K562 (cell line): ENCODE results near the gene CFAP69. TPM values are rescaled to one million over a fixed set of nuclear protein-coding genes. Genes with fewer than 3 reads are reported as not detected.
A peak's percentile ranks its signal among the peaks of the same experiment; 100 is the strongest.

ENCODE experiments used
- BACH1 ChIP-seq: fragments of 200-800 bp; sonication (Bioruptor generic); IDR thresholded peaks from 2 replicates; pipeline ENCODE4 v1.6.1; 2016; ENCODE audit warnings: missing genetic modification characterization, missing compliant biosample characterization
- BCOR ChIP-seq: fragments of 450-650 bp; IDR thresholded peaks from 2 replicates; pipeline ENCODE4 v1.6.1; 2016
- E2F3 ChIP-seq: fragments of 250-450 bp; sonication (Bioruptor Pico); IDR thresholded peaks from 2 replicates; pipeline ENCODE4 v1.4.0; 2020; ENCODE audit warnings: mild to moderate bottlenecking
- E4F1 ChIP-seq: fragments of 250-450 bp; sonication (Bioruptor Pico); IDR thresholded peaks from 2 replicates; pipeline ENCODE4 v1.5.0; 2021; ENCODE audit warnings: mild to moderate bottlenecking, borderline replicate concordance
- EGR1 ChIP-seq: fragments of 450-650 bp; conservative IDR thresholded peaks from 2 replicates; pipeline ENCODE4 v1.6.1; 2017; ENCODE audit warnings: mild to moderate bottlenecking
- ETV1 ChIP-seq: fragments of 450-650 bp; conservative IDR thresholded peaks from 2 replicates; pipeline ENCODE4 v1.6.1; 2016; ENCODE audit warnings: missing genetic modification characterization, control low read depth, low read depth, missing compliant biosample characterization
- GABPA ChIP-seq: fragments of 200-800 bp; sonication (Bioruptor generic); conservative IDR thresholded peaks from 2 replicates; pipeline ENCODE4 v1.6.1; 2016; ENCODE audit warnings: low read depth, missing genetic modification characterization, missing compliant biosample characterization
- GABPB1 ChIP-seq: sonication (generic); formaldehyde crosslinking; IDR thresholded peaks from 2 replicates; pipeline ENCODE4 v1.8.0; 2022; ENCODE audit warnings: mild to moderate bottlenecking, missing genetic modification reagents
- GATAD2A ChIP-seq: fragments of 450-650 bp; IDR thresholded peaks from 2 replicates; pipeline ENCODE4 v1.6.1; 2017
- HMGN3 ChIP-seq: IDR thresholded peaks from 2 replicates; pipeline ENCODE4 v1.6.1; 2011; ENCODE audit warnings: borderline replicate concordance, low read depth, mild to moderate bottlenecking, mixed read lengths, low read length; ENCODE audit not compliant: insufficient read length; ENCODE audit errors: extremely low read depth
- MTA2 ChIP-seq: fragments of 450-650 bp; IDR thresholded peaks from 2 replicates; pipeline ENCODE4 v1.6.1; 2016; ENCODE audit warnings: low read depth
- MXI1 ChIP-seq: IDR thresholded peaks from 2 replicates; pipeline ENCODE4 v1.6.1; 2011; ENCODE audit warnings: low read depth, mild to moderate bottlenecking, improper control_type of control experiment, low read length
- NFATC3 ChIP-seq: fragments of 450-650 bp; IDR thresholded peaks from 2 replicates; pipeline ENCODE4 v1.6.1; 2017; ENCODE audit warnings: mild to moderate bottlenecking
- PHB2 ChIP-seq: fragments of 450-650 bp; IDR thresholded peaks from 2 replicates; pipeline ENCODE4 v1.6.1; 2017; ENCODE audit warnings: low read depth
- RBFOX2 ChIP-seq: fragments of 200-400 bp; formaldehyde crosslinking; IDR thresholded peaks from 2 replicates; pipeline ENCODE4 v1.6.1; 2017; ENCODE audit warnings: low read depth, mild to moderate bottlenecking, low read length, moderate library complexity
- RBM14 ChIP-seq: fragments of 200-400 bp; formaldehyde crosslinking; IDR thresholded peaks from 2 replicates; pipeline ENCODE4 v1.6.1; 2018; ENCODE audit warnings: low read depth, mild to moderate bottlenecking, low read length, moderate library complexity, borderline replicate concordance; ENCODE audit not compliant: insufficient read depth
- RBM34 ChIP-seq: fragments of 200-400 bp; formaldehyde crosslinking; IDR thresholded peaks from 2 replicates; pipeline ENCODE4 v1.6.1; 2018; ENCODE audit warnings: low read length, borderline replicate concordance; ENCODE audit not compliant: insufficient read depth
- SP1 ChIP-seq: sonication (generic); formaldehyde crosslinking; IDR thresholded peaks from 2 replicates; pipeline ENCODE4 v1.8.1; 2022; ENCODE audit warnings: mild to moderate bottlenecking, missing genetic modification reagents
- SPI1 ChIP-seq: IDR thresholded peaks from 2 replicates; pipeline ENCODE4 v1.6.1; 2011; ENCODE audit warnings: low read depth, low read length, control low read depth, borderline replicate concordance
- TAF7 ChIP-seq: fragments of 450-650 bp; IDR thresholded peaks from 2 replicates; pipeline ENCODE4 v1.6.1; 2016; ENCODE audit warnings: missing genetic modification characterization, missing compliant biosample characterization
- TBP ChIP-seq: optimal IDR thresholded peaks from 2 replicates; pipeline ENCODE3; 2011; ENCODE audit warnings: low read depth, low read length, improper control_type of control experiment
- ZEB2 ChIP-seq: fragments of 450-650 bp; IDR thresholded peaks from 2 replicates; pipeline ENCODE4 v1.6.1; 2016
- ZNF12 ChIP-seq: sonication (generic); formaldehyde crosslinking; IDR thresholded peaks from 2 replicates; pipeline ENCODE4 v1.4.0; 2020; ENCODE audit warnings: mild to moderate bottlenecking, missing genetic modification reagents
- ZNF143 ChIP-seq: sonication (generic); formaldehyde crosslinking; IDR thresholded peaks from 2 replicates; pipeline ENCODE4 v1.9.0; 2022; ENCODE audit warnings: mild to moderate bottlenecking, missing genetic modification reagents
- polyA plus RNA-seq, 8 experiments: library from polyadenylated mRNA; depleted of rRNA in 4 of 8; stranded (reverse) in 5 of 8; unstranded in 3 of 8; fragments of >200 nt; fragmentation: Nextera tagmentation in 2 of 8; fragmentation: Illumina TruSeq in 1 of 8; extraction: Ambion mirVana in 2 of 8; extraction: Trizol in 1 of 8; gene quantifications; 2 replicates each; pipeline versions ENCODE4 v1.2.1 to v1.2.3, GENCODE V29; 2011 to 2014; ENCODE audit warnings: inconsistent platforms in 1 of 8, missing spikeins in 1 of 8
- total RNA-seq, 7 experiments: library from RNA; depleted of rRNA in 6 of 7; stranded (reverse); fragments of >200 nt in 6 of 7; fragmentation: Illumina TruSeq in 2 of 7; extraction: Trizol in 2 of 7; gene quantifications; 2 replicates each; pipeline versions ENCODE4 v1.2.1 to v1.2.3, GENCODE V29; 2011 to 2021; ENCODE audit warnings: low replicate concordance in 1 of 7
- TF ChIP-seq, protein P1 (sequence below): fragments of 250-450 bp; sonication (Bioruptor Pico); IDR thresholded peaks from 2 replicates; pipeline ENCODE4 v1.4.0; 2020; ENCODE audit warnings: mild to moderate bottlenecking, moderate library complexity

CFAP69 gene
- total and polyA plus RNA-seq, 9 of the 15 experiments (the other 6 are each of a cell fraction or from before 2014, with no cell fraction given), result 0.24 to 5.1 (median 1.7) TPM

DNA sequence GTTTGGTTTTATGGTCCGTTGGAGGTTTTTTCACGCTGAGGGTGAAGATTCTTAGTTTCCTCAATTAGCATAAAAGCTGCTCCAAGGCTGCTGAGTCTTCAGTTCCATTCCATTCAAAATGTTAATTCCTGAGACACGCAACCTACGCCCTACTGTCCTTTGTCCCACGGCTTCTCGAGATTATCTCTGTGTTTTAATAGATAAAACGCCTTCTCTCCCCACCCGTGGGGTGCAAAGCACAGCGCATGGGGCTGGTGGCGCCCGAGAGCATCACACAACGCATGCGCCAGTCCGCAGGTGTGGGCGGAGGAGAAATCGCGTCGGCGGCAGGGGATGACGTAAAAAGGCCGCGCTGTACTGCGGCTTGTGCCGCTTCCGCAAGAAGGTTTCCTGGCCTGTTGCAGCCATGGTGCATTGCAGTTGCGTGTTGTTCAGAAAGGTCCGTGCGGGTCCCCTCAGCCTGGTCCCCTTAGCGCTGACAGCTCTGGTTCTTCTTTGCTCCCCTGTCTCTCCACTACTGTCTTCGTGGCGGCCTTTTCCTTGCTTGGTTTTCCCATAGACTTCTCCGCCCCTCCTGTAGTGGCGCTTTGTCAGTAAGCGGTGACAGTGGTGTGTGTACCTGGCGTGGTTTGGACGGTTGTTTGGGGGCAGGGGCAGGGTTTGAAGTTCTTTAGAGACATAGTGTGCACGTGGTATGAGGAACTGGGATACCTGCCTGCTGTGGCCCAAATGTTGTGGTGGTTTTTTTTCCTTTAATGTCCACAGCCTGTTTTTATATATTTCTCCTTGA is 101.6 kb downstream of the CFAP69 start, which contains the start of gene GTPBP10 (continued):
- TF ChIP-seq, protein P1, sequence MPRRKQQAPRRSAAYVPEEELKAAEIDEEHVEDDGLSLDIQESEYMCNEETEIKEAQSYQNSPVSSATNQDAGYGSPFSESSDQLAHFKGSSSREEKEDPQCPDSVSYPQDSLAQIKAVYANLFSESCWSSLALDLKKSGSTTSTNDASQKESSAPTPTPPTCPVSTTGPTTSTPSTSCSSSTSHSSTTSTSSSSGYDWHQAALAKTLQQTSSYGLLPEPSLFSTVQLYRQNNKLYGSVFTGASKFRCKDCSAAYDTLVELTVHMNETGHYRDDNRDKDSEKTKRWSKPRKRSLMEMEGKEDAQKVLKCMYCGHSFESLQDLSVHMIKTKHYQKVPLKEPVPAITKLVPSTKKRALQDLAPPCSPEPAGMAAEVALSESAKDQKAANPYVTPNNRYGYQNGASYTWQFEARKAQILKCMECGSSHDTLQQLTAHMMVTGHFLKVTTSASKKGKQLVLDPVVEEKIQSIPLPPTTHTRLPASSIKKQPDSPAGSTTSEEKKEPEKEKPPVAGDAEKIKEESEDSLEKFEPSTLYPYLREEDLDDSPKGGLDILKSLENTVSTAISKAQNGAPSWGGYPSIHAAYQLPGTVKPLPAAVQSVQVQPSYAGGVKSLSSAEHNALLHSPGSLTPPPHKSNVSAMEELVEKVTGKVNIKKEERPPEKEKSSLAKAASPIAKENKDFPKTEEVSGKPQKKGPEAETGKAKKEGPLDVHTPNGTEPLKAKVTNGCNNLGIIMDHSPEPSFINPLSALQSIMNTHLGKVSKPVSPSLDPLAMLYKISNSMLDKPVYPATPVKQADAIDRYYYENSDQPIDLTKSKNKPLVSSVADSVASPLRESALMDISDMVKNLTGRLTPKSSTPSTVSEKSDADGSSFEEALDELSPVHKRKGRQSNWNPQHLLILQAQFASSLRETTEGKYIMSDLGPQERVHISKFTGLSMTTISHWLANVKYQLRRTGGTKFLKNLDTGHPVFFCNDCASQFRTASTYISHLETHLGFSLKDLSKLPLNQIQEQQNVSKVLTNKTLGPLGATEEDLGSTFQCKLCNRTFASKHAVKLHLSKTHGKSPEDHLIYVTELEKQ (CRISPR knock-in tag), result no peak
- TF ChIP-seq E4F1 (CRISPR knock-in tag) (no peak), NFATC3 (0 out of 2 replicates have a peak, but pooled peaks have one; percentile 49), E2F3 (peak; percentile 67; the same call in 1 of the 2 replicates), GABPB1 (CRISPR knock-in tag) (peak; percentile 83), MTA2 (peak; percentile 19; the same call in 1 of the 2 replicates), RBM14 (no peak), MXI1 (0 out of 2 replicates have a peak, but pooled peaks have one; percentile 61), GATAD2A (peak; percentile 81), BCOR (peak; percentile 61), GABPA (peak; percentile 75), BACH1 (tag) (no peak), RBFOX2 (peak; percentile 97), HMGN3 (peak; percentile 88), RBM34 (no peak), EGR1 (peak; percentile 98), ETV1 (tag) (peak; percentile 82), SP1 (CRISPR knock-in tag) (peak; percentile 90), ZNF143 (CRISPR knock-in tag) (no peak), SPI1 (peak; percentile 53; the same call in 1 of the 2 replicates), ZEB2 (0 out of 2 replicates have a peak, but pooled peaks have one; percentile 32), PHB2 (peak; percentile 35; the same call in 1 of the 2 replicates), TBP (peak; percentile 86), TAF7 (tag) (peak; percentile 88), ZNF12 (CRISPR knock-in tag) (peak; percentile 76; the same call in 1 of the 2 replicates)
